Mesendoderm (in vitro differentiated cells): ENCODE results near the gene CASP9.
A peak's percentile ranks its signal among the peaks of the same experiment; 100 is the strongest.

Experiments
- DNase-seq: peaks from one replicate; pipeline ENCODE4 v3.0.0; 2013
- H2AK5ac ChIP-seq: 2 replicates; pipeline ENCODE4 v1.6.1; 2013; ENCODE audit warnings: low read length, inconsistent platforms
- H2BK120ac ChIP-seq: 2 replicates; pipeline ENCODE4 v1.6.1; 2013; ENCODE audit warnings: low read depth, mild to moderate bottlenecking, low read length, moderate library complexity, mixed read lengths
- H2BK15ac ChIP-seq: replicated peaks from 2 replicates; pipeline ENCODE4 v1.6.1; 2013; ENCODE audit warnings: low read depth, mild to moderate bottlenecking, moderate library complexity
- H2BK5ac ChIP-seq: 2 replicates; pipeline ENCODE4 v1.6.1; 2013; ENCODE audit warnings: low read length, inconsistent platforms
- H3K18ac ChIP-seq: 2 replicates; pipeline ENCODE4 v1.6.1; 2013; ENCODE audit warnings: mild to moderate bottlenecking, low read length, mixed read lengths
- H3K23ac ChIP-seq: one replicate; pipeline ENCODE4 v1.6.1; 2013; ENCODE audit warnings: low read length
- H3K27ac ChIP-seq: 2 replicates; pipeline ENCODE4 v1.5.1; 2013; ENCODE audit warnings: low read depth, mild to moderate bottlenecking, inconsistent platforms, low read length, moderate library complexity
- H3K27me3 ChIP-seq: 2 replicates; pipeline ENCODE4 v1.6.1; 2013; ENCODE audit warnings: low read length, control low read depth, mild to moderate bottlenecking, inconsistent platforms; ENCODE audit not compliant: insufficient read depth, poor library complexity
- H3K36me3 ChIP-seq: 2 replicates; pipeline ENCODE4 v1.6.1; 2013; ENCODE audit warnings: low read length, inconsistent platforms; ENCODE audit not compliant: control insufficient read depth, insufficient read depth
- H3K4ac ChIP-seq: one replicate; pipeline ENCODE4 v1.6.1; 2013; ENCODE audit warnings: low read depth, mild to moderate bottlenecking, low read length, moderate library complexity
- H3K4me1 ChIP-seq: 2 replicates; pipeline ENCODE4 v1.6.1; 2013; ENCODE audit warnings: low read depth, low read length, inconsistent platforms; ENCODE audit not compliant: control insufficient read depth
- H3K4me2 ChIP-seq: 2 replicates; pipeline ENCODE4 v1.6.1; 2013; ENCODE audit warnings: low read length
- H3K4me3 ChIP-seq: 2 replicates; pipeline ENCODE4 v1.5.1; 2013; ENCODE audit warnings: mild to moderate bottlenecking, low read length
- H3K56ac ChIP-seq: one replicate; pipeline ENCODE4 v1.6.1; 2013; ENCODE audit warnings: low read length
- H3K79me1 ChIP-seq: 2 replicates; pipeline ENCODE4 v1.6.1; 2013; ENCODE audit warnings: low read length, inconsistent platforms
- H3K79me2 ChIP-seq: 2 replicates; pipeline ENCODE4 v1.6.1; 2013; ENCODE audit warnings: mild to moderate bottlenecking, low read length; ENCODE audit not compliant: control insufficient read depth, insufficient read depth
- H3K9ac ChIP-seq: 2 replicates; pipeline ENCODE4 v1.6.1; 2013; ENCODE audit warnings: low read length, inconsistent platforms
- H4K5ac ChIP-seq: one replicate; pipeline ENCODE4 v1.6.1; 2013; ENCODE audit warnings: low read length
- H4K8ac ChIP-seq: one replicate; pipeline ENCODE4 v1.6.1; 2013; ENCODE audit warnings: low read depth, mild to moderate bottlenecking, control low read depth, low read length, moderate library complexity
- WGBS: extraction: QIAGEN DNeasy Blood & Tissue Kit; methylation state at CpG from one replicate; pipeline ENCODE4 v1.1.7; 2013; ENCODE audit warnings: low lambda C conversion rate, missing lambda C conversion rate; ENCODE audit not compliant: insufficient coverage; ENCODE audit errors: extremely low coverage; 5-methylcytosine and 5-hydroxymethylcytosine counted together

CASP9 gene

DNA sequence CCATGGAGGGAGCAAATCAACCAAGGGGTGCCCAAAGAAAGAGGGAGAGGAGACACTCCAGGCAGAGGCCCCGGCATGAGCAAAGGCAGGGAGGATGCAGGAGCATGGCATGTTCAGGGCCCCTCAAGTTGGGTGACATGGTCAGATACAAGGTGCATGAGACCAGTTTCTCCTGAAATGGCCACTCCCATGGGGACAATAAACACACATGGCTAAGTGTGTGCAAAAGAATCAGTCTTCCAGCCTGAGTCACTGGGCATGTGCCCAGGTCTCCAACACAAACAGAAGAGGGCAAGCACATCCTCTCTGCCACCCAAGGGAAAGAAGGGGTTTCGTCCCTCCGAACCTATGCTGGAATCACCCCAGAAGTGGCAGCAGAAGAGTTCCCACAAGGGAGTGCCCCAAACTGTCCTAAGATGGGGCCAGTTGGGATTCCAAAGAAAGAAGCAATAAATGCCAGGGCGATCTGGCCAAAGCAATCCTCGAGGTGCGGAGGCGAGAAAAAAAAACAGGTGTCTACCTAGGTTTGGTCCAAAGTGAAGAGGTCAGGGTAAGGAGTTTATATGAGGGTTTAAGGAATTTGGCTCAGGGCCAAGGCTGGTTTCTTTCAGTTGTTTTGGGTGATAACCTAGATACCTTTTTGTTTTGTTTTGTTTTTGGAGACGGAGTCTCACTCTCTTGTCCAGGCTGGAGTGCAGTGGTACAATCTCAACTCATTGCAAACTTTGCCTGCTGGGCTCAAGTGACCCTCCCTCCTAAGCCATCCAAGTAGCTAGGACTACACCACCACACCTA, 13.2 kb downstream of the CASP9 start:
- no peaks in the 10 kb centered on the region for H3K79me1 ChIP-seq
- H3K9ac ChIP-seq = no peak overlapping the region
- H3K4ac ChIP-seq = no peak overlapping the region
- WGBS = no CpG with 5 or more reads among the region's 8 CpGs
- no peak overlapping the region for H3K23ac ChIP-seq
- H3K56ac ChIP-seq = no peak overlapping the region
- no peak overlapping the region for H2BK5ac ChIP-seq
- no peak overlapping the region for H2BK15ac ChIP-seq
- H3K4me1 ChIP-seq = peaks cover 4% of the 10 kb centered on the region
- H4K8ac ChIP-seq = no peak overlapping the region
- H2AK5ac ChIP-seq = no peak overlapping the region
- H3K4me2 ChIP-seq = no peak overlapping the region
- H4K5ac ChIP-seq = no peak overlapping the region
- no peaks in the 10 kb centered on the region for H3K27me3 ChIP-seq
- no peaks in the 10 kb centered on the region for H3K79me2 ChIP-seq
- no peak overlapping the region for H3K27ac ChIP-seq
- no peak overlapping the region for H3K4me3 ChIP-seq
- no peak overlapping the region for H2BK120ac ChIP-seq
- no peak for DNase-seq
- no peaks in the 10 kb centered on the region for H3K36me3 ChIP-seq
- no peak overlapping the region for H3K18ac ChIP-seq

DNA sequence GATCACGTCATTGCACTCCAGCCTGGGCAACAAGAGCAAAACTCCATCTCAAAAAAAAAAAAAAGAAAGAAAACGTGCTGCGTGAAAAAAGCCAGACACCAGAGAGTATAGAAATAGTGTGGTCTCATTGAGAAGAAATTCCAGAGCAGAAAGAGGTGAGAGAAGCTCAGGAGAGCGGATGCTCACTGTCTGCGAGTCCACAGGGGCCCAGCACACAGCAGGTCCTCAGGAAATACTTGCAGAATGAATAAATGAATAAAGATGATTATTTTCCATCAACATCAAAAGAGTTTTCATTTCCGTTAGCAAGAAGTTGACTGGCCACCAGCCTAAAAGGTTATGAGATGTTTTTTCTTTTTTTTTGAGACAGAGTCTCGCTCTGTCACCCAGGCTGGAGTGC, 14.4 kb downstream of the CASP9 start:
- Histone ChIP-seq H3K4me1 (peaks cover 4% of the 10 kb centered on the region), H3K56ac (no peak overlapping the region), H3K27ac (no peak overlapping the region), H3K27me3 (no peaks in the 10 kb centered on the region), H2BK5ac (no peak overlapping the region), H2AK5ac (no peak overlapping the region), H4K8ac (no peak overlapping the region), H3K79me1 (no peaks in the 10 kb centered on the region), H3K23ac (no peak overlapping the region), H2BK15ac (no peak overlapping the region), H3K9ac (no peak overlapping the region), H3K36me3 (no peaks in the 10 kb centered on the region), H3K4ac (no peak overlapping the region), H3K79me2 (no peaks in the 10 kb centered on the region), H4K5ac (no peak overlapping the region), H2BK120ac (no peak overlapping the region), H3K4me3 (no peak overlapping the region), H3K18ac (no peak overlapping the region), H3K4me2 (no peak overlapping the region)
- no CpG with 5 or more reads among the region's 7 CpGs for WGBS
- DNase-seq = no peak

DNA sequence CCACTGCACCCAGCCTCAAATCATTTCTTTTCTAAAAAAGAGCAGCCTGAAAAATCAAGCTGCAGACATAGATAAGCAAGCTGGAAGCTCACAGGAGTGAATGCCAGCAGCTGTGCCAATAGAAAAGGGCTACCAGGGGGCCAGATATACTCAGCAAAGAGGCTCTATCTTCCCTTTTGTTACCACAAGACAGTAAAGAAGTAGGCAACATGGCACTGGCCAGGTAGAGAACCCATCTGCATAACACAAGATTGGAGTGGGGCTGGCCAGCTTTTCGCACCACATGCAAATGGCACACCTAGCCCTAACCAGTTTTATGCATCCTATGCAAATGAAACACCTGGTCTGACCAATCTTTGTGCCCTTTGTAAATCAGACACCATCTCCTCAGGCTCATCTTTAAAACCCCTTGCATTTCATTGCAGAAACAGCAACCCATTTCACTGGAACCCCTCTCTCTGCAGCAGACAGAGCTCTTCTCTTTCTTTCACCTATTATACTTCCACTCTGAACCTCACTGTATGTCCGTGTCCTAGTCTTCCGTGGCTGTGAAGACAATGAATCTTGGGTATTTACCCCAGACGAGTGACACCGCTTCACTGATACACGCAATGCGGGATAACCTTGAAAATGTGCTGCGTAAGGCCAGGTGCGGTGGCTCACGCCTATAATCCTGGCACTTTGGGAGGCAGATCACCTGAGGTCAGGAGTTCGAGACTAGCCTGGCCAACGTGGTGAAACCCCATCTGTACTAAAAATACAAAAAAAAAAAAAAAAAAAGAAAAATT, 15.1 kb downstream of the CASP9 start:
- no CpG with 5 or more reads among the region's 12 CpGs for WGBS
- Histone ChIP-seq H3K27ac (no peak overlapping the region), H3K27me3 (no peaks in the 10 kb centered on the region), H3K23ac (no peak overlapping the region), H3K9ac (no peak overlapping the region), H3K4me2 (no peak overlapping the region), H3K4me3 (no peak overlapping the region), H3K79me1 (no peaks in the 10 kb centered on the region), H2BK15ac (no peak overlapping the region), H4K8ac (no peak overlapping the region), H3K4ac (no peak overlapping the region), H3K56ac (no peak overlapping the region), H3K79me2 (no peaks in the 10 kb centered on the region), H3K36me3 (no peaks in the 10 kb centered on the region), H3K18ac (no peak overlapping the region), H4K5ac (no peak overlapping the region), H2BK120ac (no peak overlapping the region), H3K4me1 (peaks cover 4% of the 10 kb centered on the region), H2AK5ac (no peak overlapping the region), H2BK5ac (no peak overlapping the region)
- peak; percentile 35 for DNase-seq

DNA sequence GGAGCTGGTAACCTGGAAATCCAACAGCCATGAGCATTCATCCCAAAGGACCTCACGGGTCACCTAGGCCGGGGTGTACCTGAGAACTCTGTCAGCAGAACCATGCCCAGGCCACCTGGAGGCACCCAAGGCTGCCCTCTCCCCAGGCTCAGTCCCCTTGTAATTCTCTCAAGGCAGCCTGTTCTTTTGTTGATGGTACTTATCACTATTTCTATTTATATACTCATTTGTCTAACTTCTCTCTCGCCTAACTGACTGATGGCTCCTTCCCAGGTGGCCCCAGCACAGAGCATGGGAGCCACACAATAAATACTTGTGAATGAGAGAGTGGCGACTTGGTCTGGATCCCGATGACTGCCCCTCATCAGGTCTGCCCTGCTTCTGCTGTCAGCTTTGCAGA, 16.7 kb downstream of the CASP9 start:
- no peak overlapping the region for H3K18ac ChIP-seq
- H3K27me3 ChIP-seq = no peaks in the 10 kb centered on the region
- H3K79me2 ChIP-seq = no peaks in the 10 kb centered on the region
- no peak overlapping the region for H3K27ac ChIP-seq
- H2BK120ac ChIP-seq = no peak overlapping the region
- H2AK5ac ChIP-seq = no peak overlapping the region
- H2BK5ac ChIP-seq = no peak overlapping the region
- no peak overlapping the region for H3K4ac ChIP-seq
- H3K4me2 ChIP-seq = no peak overlapping the region
- no CpG with 5 or more reads among the region's 5 CpGs for WGBS
- H3K4me1 ChIP-seq = peaks cover 4% of the 10 kb centered on the region
- no peak overlapping the region for H3K23ac ChIP-seq
- no peak overlapping the region for H2BK15ac ChIP-seq
- no peak overlapping the region for H3K4me3 ChIP-seq
- H3K79me1 ChIP-seq = no peaks in the 10 kb centered on the region
- DNase-seq = no peak
- H4K5ac ChIP-seq = no peak overlapping the region
- no peaks in the 10 kb centered on the region for H3K36me3 ChIP-seq
- H3K9ac ChIP-seq = no peak overlapping the region
- no peak overlapping the region for H4K8ac ChIP-seq
- no peak overlapping the region for H3K56ac ChIP-seq

DNA sequence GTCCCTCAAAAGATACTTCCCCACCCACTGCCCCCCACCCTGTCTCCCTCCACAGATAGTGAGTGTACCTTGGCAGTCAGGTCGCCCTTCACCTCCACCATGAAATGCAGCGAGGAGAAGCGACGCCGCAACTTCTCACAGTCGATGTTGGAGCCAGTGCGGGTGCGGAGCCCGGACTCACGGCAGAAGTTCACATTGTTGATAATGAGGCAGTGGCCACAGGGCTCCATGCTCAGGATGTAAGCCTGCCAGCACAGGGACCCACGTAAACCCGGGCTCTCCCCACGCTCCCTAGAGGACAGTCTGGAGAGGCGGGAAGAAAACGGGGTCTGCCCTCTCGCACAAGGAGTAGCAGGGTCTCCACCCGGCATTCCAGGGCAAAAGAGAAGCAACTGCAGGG, 17.2 kb downstream of the CASP9 start:
- DNase-seq = no peak
- H3K4ac ChIP-seq = no peak overlapping the region
- H2BK5ac ChIP-seq = no peak overlapping the region
- H3K36me3 ChIP-seq = no peaks in the 10 kb centered on the region
- no CpG with 5 or more reads among the region's 17 CpGs for WGBS
- no peak overlapping the region for H3K56ac ChIP-seq
- H2AK5ac ChIP-seq = no peak overlapping the region
- no peak overlapping the region for H4K5ac ChIP-seq
- no peak overlapping the region for H3K4me2 ChIP-seq
- H4K8ac ChIP-seq = no peak overlapping the region
- no peak overlapping the region for H2BK120ac ChIP-seq
- no peak overlapping the region for H3K27ac ChIP-seq
- no peak overlapping the region for H3K18ac ChIP-seq
- H3K23ac ChIP-seq = no peak overlapping the region
- H3K79me1 ChIP-seq = no peaks in the 10 kb centered on the region
- H3K4me1 ChIP-seq = peaks cover 4% of the 10 kb centered on the region
- H3K79me2 ChIP-seq = no peaks in the 10 kb centered on the region
- no peak overlapping the region for H3K9ac ChIP-seq
- no peaks in the 10 kb centered on the region for H3K27me3 ChIP-seq
- no peak overlapping the region for H2BK15ac ChIP-seq
- no peak overlapping the region for H3K4me3 ChIP-seq
